ENCODE data around the gene FLG2.

FLG2 gene

DNA sequence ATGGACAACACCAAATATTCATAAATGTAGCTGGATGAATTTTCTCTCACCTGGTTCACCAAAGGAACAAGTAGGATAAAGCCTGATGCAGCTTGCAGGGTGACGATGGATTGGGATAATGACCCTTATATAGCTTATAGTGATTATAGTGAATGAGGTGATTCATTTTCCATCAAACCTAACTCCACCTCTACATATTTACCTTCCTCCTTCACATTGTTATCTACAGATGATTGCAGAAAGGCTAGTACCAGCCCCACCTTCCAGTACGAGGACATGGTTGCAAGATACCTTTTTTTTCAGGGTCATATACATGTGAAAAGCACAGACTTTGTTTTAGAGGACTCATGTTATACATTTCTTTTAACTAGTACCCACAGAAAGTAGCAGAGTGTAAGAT is at the start of gene FLG2:
TSS of gene FLG2 (minus strand) at position 101 of the 400 bp plus-strand sequence. CDS start 1,122 bp downstream, outside the sequence.
- no peak for DNase-seq (ENCODE audit: low spot score)

DNA sequence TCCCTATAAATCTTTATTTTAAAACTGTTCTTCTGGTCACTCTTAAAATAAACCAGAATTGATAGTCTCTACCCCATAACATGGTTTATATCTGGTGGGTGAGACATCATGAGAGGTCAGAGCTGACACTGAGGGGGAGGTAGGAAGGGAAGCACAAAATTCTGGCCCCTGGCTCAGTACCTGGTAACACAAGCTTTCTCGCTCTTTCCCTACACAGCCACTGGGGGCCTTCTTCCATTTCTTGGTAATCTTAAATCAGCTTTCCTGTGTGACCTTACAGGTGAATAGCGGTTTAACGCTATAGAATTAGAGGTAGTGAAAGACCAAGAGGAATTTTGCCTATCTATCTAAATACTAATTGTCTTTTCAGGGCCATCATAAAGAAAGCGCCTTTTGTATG is 48.9 kb upstream of the FLG2 start:
- DNase-seq (ENCODE audit: low spot score), result no peak

DNA sequence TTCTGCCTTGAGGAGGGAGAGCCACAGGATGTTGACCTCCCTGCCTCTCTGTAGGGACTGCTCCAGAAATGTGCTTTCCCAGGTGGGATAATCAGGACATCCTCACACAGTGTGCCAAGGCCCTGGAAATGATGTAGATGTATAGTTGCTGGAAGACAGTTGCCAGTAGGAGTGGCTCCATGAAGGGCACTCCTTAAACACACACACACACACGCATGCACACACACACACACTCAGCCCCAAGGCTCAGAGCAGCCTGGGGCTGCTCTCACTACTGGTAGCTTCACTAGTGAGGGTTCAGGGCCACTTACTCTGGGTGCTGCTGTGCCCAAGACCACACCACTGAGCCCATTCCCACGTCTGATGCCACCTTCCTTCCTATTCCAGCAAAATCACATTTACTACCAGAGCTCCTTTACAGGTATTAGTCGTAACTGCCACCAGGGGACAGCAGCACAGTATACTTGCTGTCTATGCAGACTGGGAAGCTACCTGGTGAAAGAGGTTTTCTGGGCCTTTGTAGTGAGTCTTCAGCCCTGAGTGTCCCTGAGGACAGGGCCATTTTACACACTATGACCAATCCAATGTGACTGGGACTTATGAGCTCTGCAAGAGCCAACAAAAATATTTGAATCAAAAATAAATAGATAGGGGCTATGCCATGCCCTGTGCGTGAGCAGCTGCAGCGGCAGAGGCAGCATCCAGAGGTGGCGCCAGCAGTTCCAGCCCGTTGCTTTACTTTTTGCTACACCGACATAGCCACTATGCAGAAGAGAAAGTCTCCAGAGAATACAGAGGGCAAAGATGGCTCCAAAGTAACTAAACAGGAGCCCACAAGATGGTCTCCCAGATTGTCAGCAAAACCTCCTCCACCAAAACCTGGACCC is 39.2 kb upstream of the FLG2 start:
- DNase-seq (ENCODE audit: low spot score), result peak; percentile 46

DNA sequence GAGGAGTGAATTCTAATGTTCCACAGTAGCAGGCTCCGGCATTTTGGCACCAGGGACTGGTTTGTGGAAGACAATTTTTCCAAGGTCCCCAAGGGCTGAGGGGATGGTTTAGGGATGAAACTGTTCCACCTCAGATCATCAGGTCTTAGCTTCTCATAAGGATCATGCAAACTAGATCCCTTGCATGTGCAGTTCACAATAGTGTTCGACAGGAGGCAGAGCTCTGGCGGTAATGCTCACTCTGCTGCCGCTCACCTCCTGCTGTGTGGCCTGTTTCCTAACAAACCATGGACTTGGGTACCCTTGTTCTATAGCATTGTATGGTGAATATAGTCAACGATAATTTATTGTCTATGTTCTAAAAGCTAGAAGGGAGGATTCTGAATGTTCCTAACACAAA is 37.7 kb upstream of the FLG2 start:
- DNase-seq (ENCODE audit: low spot score), result no peak

DNA sequence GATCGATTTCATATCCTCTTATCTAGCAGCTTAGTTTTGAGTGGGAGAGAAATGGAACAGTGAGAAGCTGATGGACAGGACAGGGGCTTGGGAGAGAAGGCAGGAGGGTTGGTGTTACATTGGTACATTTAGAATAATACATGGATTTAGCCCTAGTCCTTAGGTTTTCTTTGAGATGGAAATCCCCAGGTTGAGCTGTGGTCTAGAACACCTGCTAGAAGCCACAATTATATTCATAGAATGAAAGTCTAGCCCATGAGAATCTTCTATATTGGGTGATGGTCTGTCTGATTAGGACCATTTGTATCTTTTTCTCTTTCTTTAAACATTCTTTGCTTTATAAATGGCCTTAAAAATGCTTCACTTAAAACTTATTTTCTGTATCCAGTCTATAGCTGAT is 34.3 kb upstream of the FLG2 start:
- DNase-seq (ENCODE audit: low spot score), result no peak

DNA sequence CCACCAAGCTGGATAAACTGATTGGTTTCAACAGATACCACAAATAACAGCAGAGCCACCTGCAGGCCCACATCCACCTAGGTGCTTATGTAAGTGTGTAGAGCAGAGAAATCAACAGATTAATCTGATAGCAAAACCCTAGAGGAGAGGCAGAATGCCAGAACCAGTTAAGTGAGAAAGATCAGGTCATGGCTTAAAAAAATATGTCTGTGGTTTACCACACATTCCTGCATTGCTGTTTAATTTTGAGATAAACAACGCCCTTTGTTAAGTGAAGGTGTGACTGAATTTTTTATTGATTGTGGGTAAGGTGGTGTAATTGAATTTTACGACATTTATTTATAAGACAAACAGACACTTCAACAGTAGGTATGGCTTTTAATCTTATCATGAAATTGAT is 33.1 kb upstream of the FLG2 start:
- DNase-seq (ENCODE audit: low spot score), result no peak

DNA sequence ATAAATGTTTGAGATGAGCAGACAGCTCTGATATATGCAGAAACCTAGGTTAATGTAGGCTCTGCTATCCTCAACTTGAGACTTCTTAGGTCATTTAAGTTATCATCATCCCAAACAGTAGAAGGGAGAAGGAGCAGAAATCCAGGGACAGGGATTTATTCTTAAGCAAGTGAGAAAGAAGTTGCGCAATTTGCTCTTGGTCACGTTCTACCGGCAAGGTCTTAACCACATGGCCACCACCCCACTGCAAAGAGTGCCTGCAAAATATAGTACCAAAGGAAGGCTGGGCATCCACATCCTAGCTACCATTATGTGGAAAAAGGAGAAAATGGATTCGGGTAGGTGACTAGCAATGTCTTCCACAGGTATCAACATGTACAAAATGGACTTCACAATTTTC is 29.1 kb upstream of the FLG2 start:
- no peak for DNase-seq (ENCODE audit: low spot score)

DNA sequence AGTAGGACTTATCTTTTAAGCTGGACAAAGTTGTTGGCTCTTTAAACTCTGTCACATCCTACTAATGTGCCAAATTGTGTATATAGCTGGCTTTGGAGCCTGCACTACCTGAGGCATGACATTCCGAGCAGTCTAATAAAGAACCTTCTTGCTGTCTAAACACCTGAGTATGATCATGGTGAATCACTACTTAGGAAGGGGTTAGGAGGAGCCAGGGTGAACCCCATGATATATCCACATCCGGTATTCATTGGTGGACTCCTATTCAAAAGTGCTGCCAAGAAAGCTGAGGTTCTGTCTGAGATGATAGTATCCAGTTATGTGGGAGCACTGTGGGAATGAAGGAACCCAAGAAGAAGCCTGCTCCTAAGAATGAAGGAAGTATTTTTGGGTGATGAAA is 27.1 kb upstream of the FLG2 start:
- DNase-seq (ENCODE audit: low spot score), result no peak

DNA sequence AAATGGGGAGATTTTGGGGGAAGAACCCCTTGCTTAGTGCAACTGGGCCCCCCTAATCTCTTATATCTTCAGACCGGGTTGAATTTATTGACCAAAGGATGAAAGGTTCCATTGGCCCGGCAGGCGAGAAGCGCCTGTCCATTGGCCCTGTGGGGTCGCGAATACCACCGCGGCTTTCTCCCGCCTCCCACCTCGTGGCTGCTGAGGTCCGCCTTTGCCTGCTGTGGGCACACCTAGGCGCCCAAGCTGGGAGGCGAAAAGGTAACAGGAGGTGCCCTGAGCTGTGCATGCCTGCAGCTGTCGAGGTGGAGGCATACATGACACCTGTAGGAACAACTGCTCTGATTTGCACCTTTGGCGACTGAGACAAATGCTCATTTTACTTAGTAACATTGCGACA is 21.1 kb upstream of the FLG2 start:
- no peak for DNase-seq (ENCODE audit: low spot score)

DNA sequence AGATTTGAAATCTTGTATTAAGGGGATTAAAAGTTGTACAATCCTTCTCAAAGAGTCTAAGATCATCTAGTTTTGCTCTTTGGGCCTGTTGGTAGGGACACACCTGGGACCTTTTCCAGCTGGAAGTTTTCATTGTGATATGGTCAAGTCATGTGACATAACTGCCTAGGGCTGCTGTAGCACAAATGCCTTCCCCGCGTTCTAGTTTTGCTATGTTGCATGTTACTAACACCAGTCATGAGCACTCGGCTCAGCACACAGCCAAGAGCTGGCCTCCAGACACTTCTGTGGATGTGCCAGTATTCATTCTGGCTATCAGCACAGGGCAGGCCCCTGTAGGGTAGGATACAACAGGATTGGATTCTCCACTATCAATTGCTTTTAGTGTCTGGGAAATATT is 14.6 kb upstream of the FLG2 start:
- DNase-seq (ENCODE audit: low spot score), result no peak

DNA sequence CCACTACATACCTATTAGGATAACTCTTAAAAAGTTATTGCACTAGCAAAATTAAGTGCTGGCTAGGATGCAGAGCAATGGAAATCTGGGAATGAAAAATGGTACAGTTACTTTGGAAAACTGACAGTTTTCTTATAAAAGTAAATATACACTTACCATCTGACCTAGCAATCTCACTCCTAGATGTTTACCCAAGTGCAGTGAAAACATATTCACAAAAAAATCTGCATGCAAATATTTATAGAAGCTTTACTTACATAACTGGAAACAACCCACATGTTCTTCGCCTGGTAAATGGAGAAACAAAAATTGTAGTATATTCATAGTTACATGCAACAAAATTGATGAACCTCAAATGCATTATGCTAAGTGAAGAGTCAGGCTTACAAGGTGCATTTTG is 12.9 kb upstream of the FLG2 start:
- no peak for DNase-seq (ENCODE audit: low spot score)

DNA sequence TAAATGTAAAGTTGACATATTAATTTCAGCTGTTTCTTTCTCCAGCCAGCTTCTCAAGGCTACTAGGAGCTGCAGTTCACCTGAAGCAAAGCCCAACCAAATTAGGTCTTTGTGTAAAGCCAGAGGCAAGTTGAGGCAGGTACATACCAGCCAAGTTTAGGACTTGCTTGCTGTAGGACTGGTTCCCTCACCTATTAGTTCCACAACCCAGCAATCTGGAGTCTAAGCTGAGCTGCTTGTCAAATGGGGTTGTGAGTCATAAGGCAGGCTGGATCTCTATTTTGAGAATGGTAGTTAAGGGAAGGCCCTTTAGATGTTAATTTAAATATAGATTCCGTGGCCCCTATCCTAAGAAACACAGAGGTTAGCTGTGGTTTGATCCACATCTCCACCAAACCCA is 7.6 kb upstream of the FLG2 start:
- no peak for DNase-seq (ENCODE audit: low spot score)

DNA sequence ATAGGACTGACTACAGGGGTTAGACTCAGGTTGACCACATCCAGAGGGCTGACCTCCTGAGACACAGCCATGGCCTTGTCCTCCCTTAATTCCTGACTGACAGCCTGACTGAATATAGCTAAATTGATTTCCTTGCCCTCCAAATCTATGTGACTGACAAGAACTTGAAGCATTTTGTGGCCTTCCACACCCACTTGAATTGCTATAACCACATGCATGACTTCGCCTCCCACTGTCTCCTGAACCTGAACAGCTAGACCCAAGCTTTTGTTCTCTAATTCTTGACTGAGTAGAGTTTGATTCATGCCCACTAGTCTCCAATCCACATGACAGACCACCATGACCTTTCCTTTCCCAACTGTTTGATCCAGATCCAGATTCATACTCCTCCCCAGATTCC is 3.1 kb downstream of the FLG2 start:
- no peak for DNase-seq (ENCODE audit: low spot score)

DNA sequence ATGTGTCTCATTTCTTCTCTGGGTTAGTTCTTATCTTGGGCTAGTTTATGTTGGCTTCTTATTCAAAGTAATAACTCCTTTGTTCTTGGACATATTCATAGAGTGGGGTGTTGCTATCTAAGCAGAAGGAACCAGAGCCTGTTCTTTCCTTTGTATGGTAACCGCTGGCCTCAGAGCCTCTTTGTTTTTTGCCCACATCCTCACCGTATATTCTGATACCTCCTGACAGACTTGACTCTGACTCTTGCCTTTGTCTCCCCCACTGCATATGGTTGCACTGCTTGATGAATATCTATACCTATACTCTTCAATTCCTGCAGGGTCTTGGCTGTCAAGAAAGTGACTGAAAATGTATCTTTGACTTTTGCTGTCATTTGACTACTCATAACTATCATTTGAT is 10.2 kb downstream of the FLG2 start:
- DNase-seq (ENCODE audit: low spot score), result no peak

DNA sequence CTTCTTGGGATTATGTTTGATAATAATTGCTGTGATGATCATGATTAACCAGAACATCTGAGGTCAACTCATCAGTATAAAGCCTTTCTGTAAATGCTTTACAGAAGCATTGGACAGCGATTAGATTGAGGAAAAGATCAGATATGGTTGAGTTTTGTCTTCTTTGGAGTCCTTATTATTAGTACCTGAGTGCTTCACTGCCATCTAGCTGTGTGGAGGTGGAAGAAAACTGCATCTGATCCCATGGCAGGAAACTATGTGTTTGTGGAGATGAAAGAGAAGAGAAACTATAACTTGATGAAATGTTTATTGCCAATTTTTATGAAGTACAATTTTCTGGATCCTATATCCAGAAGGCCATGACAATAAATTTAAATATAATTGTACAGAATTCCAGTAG is 11.4 kb downstream of the FLG2 start:
- DNase-seq (ENCODE audit: low spot score), result peak; percentile 43

DNA sequence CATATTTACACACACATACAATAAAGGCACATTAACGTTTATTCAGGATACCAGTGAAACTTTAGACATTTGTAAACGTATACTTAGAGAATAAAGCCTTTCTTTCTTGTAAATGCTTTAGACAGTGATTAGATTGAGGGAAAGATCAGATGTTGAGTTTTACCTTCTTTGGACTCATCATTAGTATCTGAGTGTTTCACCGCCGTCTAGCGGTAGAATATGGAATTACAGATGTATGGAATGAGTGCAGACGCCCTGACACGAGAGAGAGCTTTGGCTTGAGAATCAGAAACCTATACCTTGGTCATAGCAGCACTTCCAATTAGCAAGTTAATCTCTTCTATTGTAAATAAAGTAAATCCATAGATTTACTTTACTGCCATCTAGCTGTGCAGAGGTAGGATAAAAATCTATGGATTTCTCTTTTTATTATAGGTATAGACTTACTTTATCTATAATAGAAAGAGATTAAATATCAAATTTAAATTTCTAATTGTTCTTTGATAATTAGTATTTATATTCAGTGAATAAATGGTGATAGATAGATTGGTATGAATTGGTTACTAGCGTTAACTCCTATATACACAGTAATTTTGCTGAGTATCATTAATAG is 12.6 kb downstream of the FLG2 start:
- DNase-seq (ENCODE audit: low spot score), result peak; percentile 86

DNA sequence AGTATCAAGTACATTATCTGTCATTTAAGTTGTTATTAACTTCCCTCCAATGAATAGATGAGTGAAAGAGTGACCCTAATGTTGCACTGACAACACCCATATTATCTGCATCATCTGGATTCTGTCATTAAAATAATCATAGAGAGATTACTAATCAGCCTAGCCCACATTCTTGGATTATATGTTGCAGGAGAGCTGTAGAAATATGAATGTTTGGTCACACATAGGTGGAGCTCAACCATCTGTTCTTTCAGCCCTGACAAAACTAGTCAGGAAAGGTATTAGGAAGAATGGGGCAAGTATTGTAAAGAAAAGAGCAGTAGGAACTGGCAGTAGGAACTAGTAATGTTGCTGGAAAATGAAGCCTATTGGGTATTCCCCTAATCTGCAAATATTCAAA is 15.4 kb downstream of the FLG2 start:
- DNase-seq (ENCODE audit: low spot score), result no peak

DNA sequence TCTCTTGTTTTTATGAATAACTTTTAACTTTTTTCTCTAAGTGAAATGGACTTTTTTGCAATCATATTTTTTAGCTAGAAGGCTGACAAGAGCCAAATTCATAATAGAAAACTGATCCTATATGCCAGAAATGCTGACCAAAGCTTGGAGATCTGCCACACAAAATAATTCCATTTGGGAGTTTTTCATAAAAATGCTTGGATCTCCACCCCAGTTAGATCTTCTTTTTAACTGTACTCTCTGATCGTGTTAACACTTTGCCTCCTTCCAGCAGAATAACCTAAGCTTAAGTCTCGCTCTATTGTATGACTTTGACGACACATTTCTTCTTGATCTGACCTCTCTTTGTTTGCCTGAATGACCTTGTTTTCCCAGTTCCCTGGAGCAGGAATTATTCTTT is 16.8 kb downstream of the FLG2 start:
- no peak for DNase-seq (ENCODE audit: low spot score)

DNA sequence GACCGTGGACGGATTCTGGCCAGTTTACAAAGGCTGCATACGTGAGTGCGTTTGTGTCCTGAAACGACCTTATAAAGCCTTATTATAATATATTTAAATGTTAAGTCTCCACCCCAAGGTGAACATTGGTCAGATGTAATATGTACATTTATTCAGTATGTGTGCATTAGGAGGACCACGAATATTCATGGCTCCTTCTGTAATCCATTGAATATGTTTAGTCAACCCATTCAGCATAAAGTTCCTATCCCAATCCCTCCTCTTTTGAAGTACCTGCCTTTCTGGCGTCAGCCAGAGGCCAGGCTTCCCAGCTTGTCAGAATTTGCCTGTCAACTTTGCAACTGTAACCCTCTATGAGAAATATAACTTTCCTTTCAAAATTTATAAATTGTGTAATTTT is 24.4 kb downstream of the FLG2 start:
- DNase-seq (ENCODE audit: low spot score), result no peak

DNA sequence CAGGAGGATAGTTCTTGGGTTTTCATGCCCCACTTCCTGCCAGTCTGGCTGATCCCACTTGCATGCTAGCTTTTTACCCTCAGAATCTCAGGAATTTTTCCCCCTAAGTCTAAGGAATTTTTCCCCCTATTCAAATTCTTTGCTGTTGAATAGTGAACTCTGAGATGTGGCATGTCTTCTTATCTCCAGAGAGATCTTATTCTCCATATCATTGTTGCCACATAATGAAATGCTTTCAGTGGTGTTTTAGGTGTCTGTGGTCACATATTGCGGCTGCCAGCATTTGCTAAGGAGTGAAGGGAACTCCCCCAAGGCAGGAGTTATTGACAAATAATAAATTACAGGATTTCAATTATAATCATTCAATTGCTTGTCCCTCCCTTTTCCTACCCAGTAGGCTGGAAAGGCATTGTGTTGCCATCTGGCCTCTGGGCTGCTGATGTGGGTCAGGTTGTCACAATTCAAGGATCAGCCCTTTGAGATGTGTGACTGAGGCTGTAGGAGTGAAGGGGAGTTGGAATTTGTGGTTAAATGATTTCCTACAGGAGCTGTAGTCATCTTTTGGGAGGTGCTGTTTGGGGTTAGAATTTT is 30.9 kb downstream of the FLG2 start:
- no peak for DNase-seq (ENCODE audit: low spot score)

DNA sequence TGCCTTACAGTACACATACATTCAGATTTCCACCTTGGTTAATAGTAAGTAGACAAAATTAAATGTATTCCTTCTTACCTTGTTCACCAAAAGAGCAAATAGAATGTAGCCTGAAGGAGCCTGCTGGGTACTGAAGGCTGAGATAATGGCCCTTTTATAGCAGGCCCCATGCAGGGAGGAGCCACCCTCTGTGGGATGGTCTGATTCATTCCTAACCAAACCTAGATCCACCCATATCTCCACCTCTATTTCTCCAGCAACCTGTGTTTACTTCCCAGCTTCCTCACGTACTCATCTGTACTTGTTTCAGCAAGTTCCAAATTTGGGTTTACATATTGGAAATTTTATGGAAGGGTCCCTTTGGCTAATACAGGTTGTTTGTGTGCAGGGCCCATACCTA is 34.7 kb downstream of the FLG2 start, which contains the start of gene FLG:
TSS of gene FLG (minus strand) at position 129 of the 400 bp plus-strand sequence. CDS start 9,783 bp downstream, outside the sequence.
- DNase-seq (ENCODE audit: low spot score), result no peak

DNA sequence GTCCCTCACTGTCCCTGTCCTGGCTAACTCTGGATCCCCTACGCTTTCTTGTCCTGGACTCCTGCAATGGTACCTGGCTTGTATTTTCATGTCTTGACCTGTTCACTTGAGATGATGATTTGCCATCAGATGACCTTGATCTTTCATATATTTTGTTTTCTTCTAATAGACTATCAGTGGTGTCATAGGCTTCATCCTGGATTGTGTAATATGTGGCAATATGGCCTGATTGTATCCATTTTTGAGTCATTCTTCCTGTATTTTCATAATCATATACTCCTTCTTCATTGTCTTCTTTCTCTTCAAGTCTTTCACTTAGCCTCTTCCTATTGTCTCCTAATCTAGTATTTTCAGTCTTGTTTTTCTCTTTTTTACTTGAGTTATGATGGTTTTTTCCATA is 45.8 kb downstream of the FLG2 start:
- no peak for DNase-seq (ENCODE audit: low spot score)

DNA sequence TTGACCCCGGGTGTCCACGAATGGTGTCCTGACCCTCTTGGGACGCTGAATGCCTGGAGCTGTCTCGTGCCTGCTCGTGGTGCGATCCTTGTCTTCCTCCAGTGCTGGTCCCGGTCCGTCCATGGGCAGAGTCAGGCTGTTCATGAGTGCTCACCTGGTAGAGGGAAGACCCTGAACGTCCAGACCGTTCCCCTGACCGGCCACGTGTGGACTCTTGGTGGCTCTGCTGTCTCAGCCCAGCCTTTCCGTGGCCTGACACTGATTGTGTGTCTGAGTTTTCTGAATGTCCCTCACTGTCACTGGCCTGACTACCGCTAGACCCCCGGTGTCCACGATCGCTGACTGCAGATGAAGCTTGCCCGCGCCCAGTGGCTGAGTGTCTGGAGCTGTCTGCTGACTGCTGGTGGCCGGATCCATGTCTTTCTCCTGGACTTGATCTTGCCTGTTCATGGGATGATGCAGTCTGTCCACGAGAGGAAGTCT is 46.4 kb downstream of the FLG2 start:
- DNase-seq (ENCODE audit: low spot score), result no peak
